ENCODE data around the gene PLEKHJ1.
A peak's percentile ranks its signal among the peaks of the same experiment; 100 is the strongest.

Gene PLEKHJ1

GRCh38 chr19:2229103-2230032, 6.8 kb downstream of the PLEKHJ1 start:
- FAIRE-seq, result no peak
- no peak for TF ChIP-seq POLR2A (IDR thresholded peaks at IDR 0.05; ENCODE audit: low read depth, low read length)
- no peak for DNase-seq (ENCODE audit: insufficient read length, low spot score)

GRCh38 chr19:2228157-2229030, 7.7 kb downstream of the PLEKHJ1 start:
- FAIRE-seq (no peak), DNase-seq (ENCODE audit: insufficient read length, low spot score) (no peak)
- TF ChIP-seq POLR2A (IDR thresholded peaks at IDR 0.05; ENCODE audit: low read depth, low read length), result no peak

- DNase-seq (ENCODE audit: insufficient read length, low spot score) (no peak), FAIRE-seq (no peak)
- TF ChIP-seq POLR2A (IDR thresholded peaks at IDR 0.05; ENCODE audit: low read depth, low read length), result no peak
Measured at GRCh38 chr19:2227415-2228156, 8.5 kb downstream of the PLEKHJ1 start.

GRCh38 chr19:2226840-2227360, 9.2 kb downstream of the PLEKHJ1 start:
- no peak for FAIRE-seq
- TF ChIP-seq POLR2A (IDR thresholded peaks at IDR 0.05; ENCODE audit: low read depth, low read length), result no peak
- no peak for DNase-seq (ENCODE audit: insufficient read length, low spot score)

GRCh38 chr19:2226051-2226839, 9.9 kb downstream of the PLEKHJ1 start:
- TF ChIP-seq POLR2A (IDR thresholded peaks at IDR 0.05; ENCODE audit: low read depth, low read length), result no peak
- FAIRE-seq, result no peak
- no peak for DNase-seq (ENCODE audit: insufficient read length, low spot score)

GRCh38 chr19:2225415-2226050, 10.6 kb downstream of the PLEKHJ1 start:
- FAIRE-seq, result no peak
- TF ChIP-seq POLR2A (IDR thresholded peaks at IDR 0.05; ENCODE audit: low read depth, low read length), result no peak
- no peak for DNase-seq (ENCODE audit: insufficient read length, low spot score)

- no peak for TF ChIP-seq POLR2A (IDR thresholded peaks at IDR 0.05; ENCODE audit: low read depth, low read length)
- FAIRE-seq, result no peak
- DNase-seq (ENCODE audit: insufficient read length, low spot score), result no peak
Measured at GRCh38 chr19:2224754-2225349, 11.3 kb downstream of the PLEKHJ1 start.

GRCh38 chr19:2223959-2224358, 12.2 kb downstream of the PLEKHJ1 start:
- FAIRE-seq, result no peak
- TF ChIP-seq POLR2A (IDR thresholded peaks at IDR 0.05; ENCODE audit: low read depth, low read length), result no peak
- no peak for DNase-seq (ENCODE audit: insufficient read length, low spot score)

- no peak for FAIRE-seq
- TF ChIP-seq POLR2A (IDR thresholded peaks at IDR 0.05; ENCODE audit: low read depth, low read length), result no peak
- no peak for DNase-seq (ENCODE audit: insufficient read length, low spot score)
Measured at GRCh38 chr19:2223391-2223790, 12.7 kb downstream of the PLEKHJ1 start.

GRCh38 chr19:2221918-2222317, 14.2 kb downstream of the PLEKHJ1 start:
- no peak for FAIRE-seq
- TF ChIP-seq POLR2A (IDR thresholded peaks at IDR 0.05; ENCODE audit: low read depth, low read length), result no peak
- no peak for DNase-seq (ENCODE audit: insufficient read length, low spot score)

GRCh38 chr19:2221250-2221831, 14.8 kb downstream of the PLEKHJ1 start:
- FAIRE-seq, result peak; percentile 81
- no peak for TF ChIP-seq POLR2A (IDR thresholded peaks at IDR 0.05; ENCODE audit: low read depth, low read length)
- peak; percentile 88 for DNase-seq (ENCODE audit: insufficient read length, low spot score)

- FAIRE-seq, result no peak
- TF ChIP-seq POLR2A (IDR thresholded peaks at IDR 0.05; ENCODE audit: low read depth, low read length), result no peak
Measured at GRCh38 chr19:2219726-2220125, 16.4 kb downstream of the PLEKHJ1 start.

More at GRCh38 chr19:2219726-2220125, 16.4 kb downstream of the PLEKHJ1 start:
- no peak for DNase-seq (ENCODE audit: insufficient read length, low spot score)

All from H54 (cell line).